GM19438 (cell line): Measurements from ENCODE around the gene FGFR4.

ENCODE experiments used
- ATAC-seq: cut with Tn5 transposase; IDR thresholded peaks from one replicate; pipeline ENCODE4 v1.9.1; 2021; ENCODE audit warnings: low read depth; ENCODE audit not compliant: unreplicated experiment

The FGFR4 gene

DNA sequence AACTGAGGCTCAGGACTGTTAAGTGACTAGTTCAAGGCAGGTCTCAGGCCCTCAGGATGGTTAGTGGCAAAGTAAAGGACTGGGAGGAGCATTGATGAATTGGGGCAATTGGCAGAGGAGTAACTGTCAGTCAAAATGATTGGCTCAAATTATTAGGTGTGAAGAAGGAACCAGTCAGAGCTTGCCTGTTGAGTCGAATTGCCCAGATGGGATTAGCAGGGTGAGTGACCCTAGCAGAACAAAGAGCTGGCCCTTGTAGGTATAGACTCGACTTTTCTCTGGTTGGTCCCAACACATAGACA is 44.3 kb downstream of the FGFR4 start:
- ATAC-seq, result no peak

GRCh38 chr5:177131352-177132135 is 44.8 kb downstream of the FGFR4 start:
- ATAC-seq, result no peak

DNA sequence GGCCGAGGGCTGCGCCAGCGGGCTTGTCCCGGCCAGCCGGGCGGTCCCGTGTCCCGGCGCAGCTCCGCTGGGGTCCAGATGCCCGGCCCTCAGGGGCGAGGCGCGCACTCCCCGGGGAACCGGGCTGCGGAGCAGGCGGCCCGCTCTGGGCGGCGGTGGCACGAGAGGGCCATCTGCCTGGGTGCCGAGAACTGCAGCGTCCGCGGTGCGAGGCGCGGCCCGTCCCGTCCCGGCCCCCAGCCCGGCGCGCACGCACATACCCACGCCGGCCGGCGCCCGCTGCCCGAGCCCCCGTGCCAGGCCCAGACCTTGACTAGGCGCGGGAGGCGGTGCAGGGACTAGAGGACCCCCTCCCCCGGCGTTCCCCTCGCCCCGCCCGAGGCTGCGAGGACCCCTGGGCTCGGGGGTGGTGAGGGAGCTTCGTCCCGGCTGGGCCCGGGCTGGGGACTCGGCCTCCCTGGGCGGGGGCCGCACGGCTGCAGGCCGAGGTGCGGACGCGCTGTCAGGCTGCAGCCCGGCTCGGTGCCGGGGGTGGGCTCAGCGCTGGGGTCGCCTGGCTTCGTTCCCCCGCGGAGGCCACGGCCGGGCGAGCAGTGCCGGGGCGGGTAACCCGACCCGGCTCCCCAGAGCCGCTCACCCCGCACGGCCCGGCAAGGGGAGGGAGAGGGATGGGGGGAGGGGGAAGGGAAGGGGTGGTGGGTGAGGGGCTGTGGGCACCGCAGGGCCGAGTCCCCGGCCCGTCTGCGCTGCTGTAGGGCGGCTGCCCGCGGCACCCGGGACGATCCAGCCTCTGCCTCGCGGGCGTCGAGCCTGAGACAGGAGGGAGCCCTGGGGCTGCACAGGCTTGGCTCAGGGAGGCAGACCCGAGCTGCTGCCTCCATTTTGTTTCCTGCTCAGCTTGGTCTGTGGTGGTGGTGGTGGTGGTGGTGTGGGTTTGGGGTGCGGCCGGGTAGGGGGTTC is 45.7 kb downstream of the FGFR4 start:
- ATAC-seq, result no peak

- peak; percentile 62 for ATAC-seq
These were observed 46.6 kb downstream of the FGFR4 start, which contains the start of gene NSD1 for GRCh38 chr5:177133096-177133852. Gene NSD1, plus strand, starts transcription at chr5:177133773. Its CDS starts 1,331 bp downstream, at chr5:177135104.

DNA sequence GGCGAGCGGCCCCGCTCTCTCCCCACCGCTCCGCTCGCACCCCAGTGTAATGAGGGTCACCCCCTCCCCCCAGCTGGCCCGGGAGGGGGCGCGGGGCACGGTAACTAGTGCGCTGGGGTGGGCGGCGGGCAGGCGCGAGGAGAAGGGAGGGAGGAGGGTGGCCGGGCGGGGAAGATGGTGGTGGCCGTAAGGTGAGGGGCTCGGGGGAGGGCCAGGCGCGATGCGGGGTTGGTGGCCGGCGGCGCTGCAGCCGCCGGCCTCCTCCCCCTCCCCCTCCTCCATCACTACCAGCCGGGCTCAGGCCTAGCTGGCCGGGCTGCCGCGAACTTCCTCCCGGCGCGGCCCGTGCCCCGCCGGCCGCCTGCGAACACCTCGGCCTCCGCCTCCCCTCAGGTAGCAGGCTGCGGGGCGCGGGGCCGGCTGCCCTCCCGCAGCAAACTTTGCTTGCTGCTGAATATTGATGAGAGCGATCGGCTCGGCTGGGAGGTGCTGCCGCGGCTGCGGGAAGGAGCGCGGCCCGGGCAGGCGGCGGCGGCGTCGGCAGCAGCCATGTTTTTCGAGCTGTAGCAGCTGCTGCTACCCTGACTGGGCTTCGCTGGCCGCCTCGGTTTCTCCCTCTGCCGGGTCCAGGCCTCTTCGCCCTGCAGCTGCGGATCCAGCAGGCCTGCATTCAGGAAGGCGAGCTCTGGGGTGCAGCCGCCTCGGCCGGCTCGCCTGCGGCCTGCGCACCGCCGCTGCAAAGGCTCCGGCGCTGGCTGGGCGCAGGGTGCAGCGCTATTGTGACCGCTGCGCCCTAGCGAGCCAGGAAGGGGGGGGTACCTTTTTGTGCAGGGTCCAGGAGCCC is 47.4 kb downstream of the FGFR4 start:
- ATAC-seq, result peak; percentile 26

DNA sequence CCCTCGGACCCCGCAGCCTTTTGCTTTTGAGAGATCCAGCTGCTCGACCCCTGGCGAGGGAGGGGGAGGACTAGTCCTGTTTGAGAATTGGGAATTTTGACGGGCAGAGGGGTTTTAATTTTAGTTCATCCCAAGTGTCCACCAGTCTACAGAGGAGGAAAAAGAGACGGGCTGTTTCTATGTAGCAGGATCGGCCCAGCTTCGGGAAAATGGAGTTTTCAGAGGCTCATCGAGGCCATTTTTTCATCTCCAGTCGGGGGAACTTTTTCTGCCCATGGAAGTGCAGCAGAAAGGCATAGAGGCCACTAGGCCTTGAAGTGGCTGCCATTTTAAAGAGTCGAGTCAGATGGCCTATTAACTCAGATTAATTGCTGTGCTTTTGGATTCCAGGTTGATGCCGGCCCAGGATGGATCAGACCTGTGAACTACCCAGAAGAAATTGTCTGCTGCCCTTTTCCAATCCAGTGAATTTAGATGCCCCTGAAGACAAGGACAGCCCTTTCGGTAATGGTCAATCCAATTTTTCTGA is 48.0 kb downstream of the FGFR4 start:
- ATAC-seq, result no peak

DNA sequence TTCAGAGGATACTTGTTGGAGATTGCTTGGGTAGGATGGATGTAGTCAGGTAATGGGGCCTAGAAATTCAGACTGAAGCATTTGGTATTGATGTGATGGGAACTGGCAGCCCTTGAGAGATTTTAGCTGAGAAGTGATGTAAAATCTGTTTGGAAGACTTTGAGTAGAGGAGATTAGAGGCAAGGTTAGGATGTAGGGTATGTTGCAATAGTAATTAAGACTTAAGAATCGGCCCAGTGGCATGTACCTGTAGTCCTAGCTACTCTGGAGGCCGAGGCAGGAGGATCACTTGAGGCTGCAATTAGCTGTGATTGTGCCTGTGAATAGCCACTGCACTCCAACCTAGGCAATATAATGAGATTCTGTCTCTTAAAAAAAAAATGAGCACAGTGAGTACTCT is 53.6 kb downstream of the FGFR4 start:
- no peak for ATAC-seq

GRCh38 chr5:177141496-177141895 is 54.8 kb downstream of the FGFR4 start:
- ATAC-seq, result no peak

- ATAC-seq, result no peak
These were observed 55.4 kb downstream of the FGFR4 start for GRCh38 chr5:177142098-177142611.

DNA sequence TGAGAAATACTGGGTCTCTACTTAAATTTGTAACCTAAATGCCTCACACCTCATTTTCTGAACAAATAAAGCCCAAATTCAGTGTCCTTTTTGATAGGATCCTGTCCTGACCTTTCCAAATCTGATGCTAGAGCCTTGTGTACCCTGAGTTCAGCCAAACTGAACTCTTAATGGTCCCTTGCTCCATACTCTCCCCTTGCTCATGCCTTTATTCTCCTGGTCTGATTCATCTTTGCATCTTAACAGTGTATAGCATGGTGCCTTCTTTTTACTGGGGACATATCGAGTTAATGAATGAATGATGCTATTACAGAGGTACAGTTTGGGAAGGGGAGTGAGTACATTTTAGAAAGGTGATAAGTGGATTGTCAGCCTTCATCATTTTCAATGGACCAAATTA is 56.1 kb downstream of the FGFR4 start:
- no peak for ATAC-seq

DNA sequence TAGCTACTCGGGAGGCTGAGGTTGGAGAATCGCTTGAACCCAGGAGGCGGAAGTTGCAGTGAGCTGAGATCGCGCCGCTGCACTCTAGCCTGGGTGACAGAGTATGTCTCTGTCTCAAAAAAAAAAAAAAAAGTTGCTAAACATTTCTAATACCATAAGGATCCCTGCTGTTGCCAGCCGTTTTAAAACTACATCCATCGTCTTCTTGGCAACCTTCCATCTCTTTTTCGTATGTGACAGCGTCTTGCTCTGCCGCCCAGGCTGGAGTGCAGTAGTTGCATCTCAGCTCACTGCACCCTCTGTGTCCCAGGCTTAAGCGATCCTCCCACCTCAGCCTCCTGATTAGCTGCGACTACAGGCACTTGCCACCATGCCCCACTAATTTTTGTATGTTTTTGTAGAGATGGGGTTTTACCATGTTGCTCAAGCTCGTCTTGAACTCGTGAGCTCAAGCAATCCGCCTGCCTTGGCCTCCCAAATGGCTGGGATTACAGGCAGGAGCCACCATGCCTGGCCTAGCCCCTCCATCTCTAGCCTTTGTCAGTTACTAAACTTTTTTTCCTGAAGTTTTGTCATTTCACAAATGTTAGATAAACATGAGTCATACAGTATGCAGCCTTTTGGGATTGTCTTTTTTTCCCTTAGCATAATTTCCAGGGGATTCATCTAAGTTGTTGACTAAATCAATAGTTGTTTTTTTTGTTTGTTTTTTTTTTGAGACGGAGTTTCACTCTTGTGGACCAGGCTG is 60.4 kb downstream of the FGFR4 start:
- ATAC-seq, result no peak
